Epithelial cell of esophagus (primary cell): Measurements from ENCODE around the gene PSTPIP1.
A peak's percentile ranks its signal among the peaks of the same experiment; 100 is the strongest.

ENCODE experiments used
- DNase-seq: peaks from one replicate; pipeline ENCODE4 v3.0.0; 2010; ENCODE audit warnings: low read depth
- H3K4me3 ChIP-seq: 2 replicates; pipeline ENCODE4 v1.5.1; 2011; ENCODE audit warnings: mild to moderate bottlenecking, low read length, control low read depth
- TF ChIP-seq, protein P1 (sequence below): IDR thresholded peaks from 2 replicates; pipeline ENCODE4 v1.5.1; 2011; ENCODE audit warnings: low read depth, mild to moderate bottlenecking, low read length, control low read depth, inconsistent platforms; ENCODE audit not compliant: insufficient read depth; ENCODE audit errors: missing control alignments

Gene PSTPIP1

GRCh38 chr15:77032647-77033416 lies 37.9 kb downstream of the PSTPIP1 start:
- no peak overlapping the region for H3K4me3 ChIP-seq
- no peak for DNase-seq
- TF ChIP-seq, protein P1, sequence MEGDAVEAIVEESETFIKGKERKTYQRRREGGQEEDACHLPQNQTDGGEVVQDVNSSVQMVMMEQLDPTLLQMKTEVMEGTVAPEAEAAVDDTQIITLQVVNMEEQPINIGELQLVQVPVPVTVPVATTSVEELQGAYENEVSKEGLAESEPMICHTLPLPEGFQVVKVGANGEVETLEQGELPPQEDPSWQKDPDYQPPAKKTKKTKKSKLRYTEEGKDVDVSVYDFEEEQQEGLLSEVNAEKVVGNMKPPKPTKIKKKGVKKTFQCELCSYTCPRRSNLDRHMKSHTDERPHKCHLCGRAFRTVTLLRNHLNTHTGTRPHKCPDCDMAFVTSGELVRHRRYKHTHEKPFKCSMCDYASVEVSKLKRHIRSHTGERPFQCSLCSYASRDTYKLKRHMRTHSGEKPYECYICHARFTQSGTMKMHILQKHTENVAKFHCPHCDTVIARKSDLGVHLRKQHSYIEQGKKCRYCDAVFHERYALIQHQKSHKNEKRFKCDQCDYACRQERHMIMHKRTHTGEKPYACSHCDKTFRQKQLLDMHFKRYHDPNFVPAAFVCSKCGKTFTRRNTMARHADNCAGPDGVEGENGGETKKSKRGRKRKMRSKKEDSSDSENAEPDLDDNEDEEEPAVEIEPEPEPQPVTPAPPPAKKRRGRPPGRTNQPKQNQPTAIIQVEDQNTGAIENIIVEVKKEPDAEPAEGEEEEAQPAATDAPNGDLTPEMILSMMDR, result no peak

DNA sequence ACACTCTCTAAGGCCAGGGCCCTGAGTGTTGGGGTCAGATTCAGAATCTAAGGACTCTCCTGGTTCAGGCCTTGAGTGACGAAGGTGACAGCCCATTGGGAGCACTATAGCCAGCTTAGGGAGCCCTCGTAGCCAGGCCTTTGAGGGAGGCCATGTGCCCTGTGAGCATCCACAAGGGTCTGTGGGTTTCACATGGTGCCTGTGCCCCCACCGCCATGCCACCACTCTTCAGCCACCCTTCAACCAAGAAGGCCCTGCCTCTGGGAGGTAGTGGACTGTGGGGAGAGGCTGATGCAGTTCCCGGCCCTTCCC lies 38.4 kb downstream of the PSTPIP1 start:
- H3K4me3 ChIP-seq, result no peak overlapping the region
- DNase-seq, result no peak
- TF ChIP-seq, protein P1, result no peak

GRCh38 chr15:77033729-77034671 lies 39.1 kb downstream of the PSTPIP1 start:
- H3K4me3 ChIP-seq, result no peak overlapping the region
- TF ChIP-seq, protein P1, result no peak
- no peak for DNase-seq

DNA sequence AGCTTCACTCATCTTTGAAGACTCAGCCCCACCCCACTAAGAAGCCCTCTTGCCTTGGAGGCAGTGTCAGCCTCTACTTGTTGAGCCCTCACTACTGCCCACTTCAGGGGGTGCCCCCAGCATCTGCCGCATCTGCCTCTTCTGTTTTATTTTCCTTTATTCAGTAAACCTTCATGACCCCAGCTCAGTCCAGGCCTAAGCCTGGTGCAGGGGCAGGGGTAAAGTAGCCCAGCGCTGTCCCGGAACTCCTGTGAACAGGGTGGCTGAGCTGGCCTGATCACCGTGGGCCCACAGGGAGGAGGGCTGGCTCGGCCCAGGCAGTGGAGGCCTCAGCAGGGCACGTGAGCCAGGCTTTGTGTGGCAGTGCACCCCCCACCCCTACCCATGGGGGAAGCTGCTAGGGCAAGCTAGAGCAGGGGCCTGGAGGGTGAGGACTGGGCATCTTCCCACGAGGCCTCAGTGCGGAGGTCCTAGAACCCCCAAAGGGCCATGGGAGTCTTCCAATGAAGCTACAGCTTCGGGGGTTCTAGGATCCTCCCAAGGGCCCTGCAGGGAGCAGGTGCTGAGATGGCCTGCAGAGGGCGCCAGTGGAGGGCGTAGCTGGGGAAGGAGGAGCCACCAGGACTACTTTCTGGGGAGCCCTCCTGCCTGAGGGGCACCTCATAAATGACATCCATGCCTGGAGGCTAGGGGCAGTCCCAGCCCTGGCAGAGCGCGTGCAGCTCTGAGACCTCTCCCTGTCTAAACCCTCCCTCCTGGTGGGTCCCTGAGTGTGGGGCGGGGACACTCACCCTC lies 40.0 kb downstream of the PSTPIP1 start:
- TF ChIP-seq, protein P1, result peak; percentile 60
- DNase-seq, result no peak
- H3K4me3 ChIP-seq, result no peak overlapping the region

GRCh38 chr15:77035584-77035983 lies 40.7 kb downstream of the PSTPIP1 start:
- H3K4me3 ChIP-seq, result no peak overlapping the region
- no peak for DNase-seq
- TF ChIP-seq, protein P1, result no peak

- TF ChIP-seq, protein P1, result no peak
- H3K4me3 ChIP-seq, result no peak overlapping the region
- DNase-seq, result peak; percentile 49
Measured at GRCh38 chr15:77035999-77036471, 41.1 kb downstream of the PSTPIP1 start.
